ENCODE data around the gene GPR31. TPM values are rescaled to one million over a fixed set of nuclear protein-coding genes. Genes with fewer than 3 reads are reported as not detected.

The GPR31 gene
- total and polyA plus RNA-seq, 9 of the 15 experiments (the other 6 are each of a cell fraction or from before 2014, with no cell fraction given): not detected

GRCh38 chr6:167163476-167164011, 5.8 kb upstream of the GPR31 start:
- intact Hi-C loops (cut with micrococcal nuclease) (no loop called here), in situ Hi-C loops (cut with MboI) (no loop called here)
- Histone ChIP-seq H3K9ac (ENCODE audit: insufficient read depth in 1 of 2, low read depth in 2 of 2, low read length in 2 of 2) (no peak overlapping the region), H3K9me1 (ENCODE audit: control insufficient read depth, insufficient read depth, low read length) (no peaks in the 10 kb centered on the region), H3K27me3 (ENCODE audit: control insufficient read depth in 2 of 2, insufficient read depth in 2 of 2, low read length in 2 of 2) (peaks cover 25 to 39% of the 10 kb centered on the region in 2 experiments), H3K79me2 (ENCODE audit: control insufficient read depth, insufficient read depth, low read length) (no peaks in the 10 kb centered on the region), H2AFZ (ENCODE audit: low read depth, low read length) (no peak overlapping the region), H4K20me1 (replicated peaks; ENCODE audit: control insufficient read depth, insufficient read depth, low read length) (no peaks in the 10 kb centered on the region), H3K9me3 (replicated peaks; ENCODE audit: control insufficient read depth, insufficient read depth, low read depth, low read length) (no peaks in the 10 kb centered on the region), H3K4me1 (replicated peaks in 1 of 2; ENCODE audit: control insufficient read depth in 2 of 2, insufficient read depth in 2 of 2, low read length in 2 of 2) (no peaks in the 10 kb centered on the region), H3K4me2 (ENCODE audit: insufficient read depth, low read length) (no peak overlapping the region), H3K36me3 (ENCODE audit: control insufficient read depth, insufficient read depth, low read length) (no peaks in the 10 kb centered on the region), H3K4me3 (no peak overlapping the region), H3K27ac (ENCODE audit: extremely low read depth, low read depth, low read length) (no peak overlapping the region)
- no TSS peak for BruUV-seq (replicated peaks)
- FAIRE-seq: no peak
- no peak for DNase-seq (ENCODE audit: extremely low read depth in 1 of 4, low spot score in 3 of 4)
- POLR2A ChIA-PET: no interaction called here
- no peak for ATAC-seq
- CTCF ChIA-PET (ENCODE audit: low intra/inter-chr PET ratio): no interaction called here
- WGBS (ENCODE audit: insufficient coverage, low coverage, missing lambda C conversion rate): 0% methylated on average over 9 of the region's 9 CpGs
- TF ChIP-seq RFX5 (IDR thresholded peaks at IDR 0.05; ENCODE audit: low read depth, low read length) (no peak), ZNF134 (CRISPR knock-in tag; conservative IDR thresholded peaks at IDR 0.05) (no peak), DDX20 (tag; IDR thresholded peaks at IDR 0.05; ENCODE audit: low read depth) (no peak), ZNF778 (CRISPR knock-in tag; IDR thresholded peaks at IDR 0.05) (no peak), CHD1 (IDR thresholded peaks at IDR 0.05; ENCODE audit: low read length) (no peak), FOS (IDR thresholded peaks at IDR 0.05; ENCODE audit: extremely low read depth, insufficient read length) (no peak), NUFIP1 (IDR thresholded peaks at IDR 0.05; ENCODE audit: partially characterized antibody) (no peak), NR1H2 (CRISPR knock-in tag; IDR thresholded peaks at IDR 0.05) (no peak), ZNF140 (CRISPR knock-in tag; IDR thresholded peaks at IDR 0.05) (no peak), POU5F1 (IDR thresholded peaks at IDR 0.05; ENCODE audit: borderline replicate concordance, low read depth, low read length, partially characterized antibody) (no peak), MCM7 (IDR thresholded peaks at IDR 0.05) (no peak)
- TF ChIP-seq, protein P1, sequence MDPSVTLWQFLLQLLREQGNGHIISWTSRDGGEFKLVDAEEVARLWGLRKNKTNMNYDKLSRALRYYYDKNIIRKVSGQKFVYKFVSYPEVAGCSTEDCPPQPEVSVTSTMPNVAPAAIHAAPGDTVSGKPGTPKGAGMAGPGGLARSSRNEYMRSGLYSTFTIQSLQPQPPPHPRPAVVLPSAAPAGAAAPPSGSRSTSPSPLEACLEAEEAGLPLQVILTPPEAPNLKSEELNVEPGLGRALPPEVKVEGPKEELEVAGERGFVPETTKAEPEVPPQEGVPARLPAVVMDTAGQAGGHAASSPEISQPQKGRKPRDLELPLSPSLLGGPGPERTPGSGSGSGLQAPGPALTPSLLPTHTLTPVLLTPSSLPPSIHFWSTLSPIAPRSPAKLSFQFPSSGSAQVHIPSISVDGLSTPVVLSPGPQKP (CRISPR knock-in tag; IDR thresholded peaks at IDR 0.05): no peak
- TF ChIP-seq, protein P2, sequence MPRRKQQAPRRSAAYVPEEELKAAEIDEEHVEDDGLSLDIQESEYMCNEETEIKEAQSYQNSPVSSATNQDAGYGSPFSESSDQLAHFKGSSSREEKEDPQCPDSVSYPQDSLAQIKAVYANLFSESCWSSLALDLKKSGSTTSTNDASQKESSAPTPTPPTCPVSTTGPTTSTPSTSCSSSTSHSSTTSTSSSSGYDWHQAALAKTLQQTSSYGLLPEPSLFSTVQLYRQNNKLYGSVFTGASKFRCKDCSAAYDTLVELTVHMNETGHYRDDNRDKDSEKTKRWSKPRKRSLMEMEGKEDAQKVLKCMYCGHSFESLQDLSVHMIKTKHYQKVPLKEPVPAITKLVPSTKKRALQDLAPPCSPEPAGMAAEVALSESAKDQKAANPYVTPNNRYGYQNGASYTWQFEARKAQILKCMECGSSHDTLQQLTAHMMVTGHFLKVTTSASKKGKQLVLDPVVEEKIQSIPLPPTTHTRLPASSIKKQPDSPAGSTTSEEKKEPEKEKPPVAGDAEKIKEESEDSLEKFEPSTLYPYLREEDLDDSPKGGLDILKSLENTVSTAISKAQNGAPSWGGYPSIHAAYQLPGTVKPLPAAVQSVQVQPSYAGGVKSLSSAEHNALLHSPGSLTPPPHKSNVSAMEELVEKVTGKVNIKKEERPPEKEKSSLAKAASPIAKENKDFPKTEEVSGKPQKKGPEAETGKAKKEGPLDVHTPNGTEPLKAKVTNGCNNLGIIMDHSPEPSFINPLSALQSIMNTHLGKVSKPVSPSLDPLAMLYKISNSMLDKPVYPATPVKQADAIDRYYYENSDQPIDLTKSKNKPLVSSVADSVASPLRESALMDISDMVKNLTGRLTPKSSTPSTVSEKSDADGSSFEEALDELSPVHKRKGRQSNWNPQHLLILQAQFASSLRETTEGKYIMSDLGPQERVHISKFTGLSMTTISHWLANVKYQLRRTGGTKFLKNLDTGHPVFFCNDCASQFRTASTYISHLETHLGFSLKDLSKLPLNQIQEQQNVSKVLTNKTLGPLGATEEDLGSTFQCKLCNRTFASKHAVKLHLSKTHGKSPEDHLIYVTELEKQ (CRISPR knock-in tag; IDR thresholded peaks at IDR 0.05): no peak
- TF ChIP-seq, protein P3, sequence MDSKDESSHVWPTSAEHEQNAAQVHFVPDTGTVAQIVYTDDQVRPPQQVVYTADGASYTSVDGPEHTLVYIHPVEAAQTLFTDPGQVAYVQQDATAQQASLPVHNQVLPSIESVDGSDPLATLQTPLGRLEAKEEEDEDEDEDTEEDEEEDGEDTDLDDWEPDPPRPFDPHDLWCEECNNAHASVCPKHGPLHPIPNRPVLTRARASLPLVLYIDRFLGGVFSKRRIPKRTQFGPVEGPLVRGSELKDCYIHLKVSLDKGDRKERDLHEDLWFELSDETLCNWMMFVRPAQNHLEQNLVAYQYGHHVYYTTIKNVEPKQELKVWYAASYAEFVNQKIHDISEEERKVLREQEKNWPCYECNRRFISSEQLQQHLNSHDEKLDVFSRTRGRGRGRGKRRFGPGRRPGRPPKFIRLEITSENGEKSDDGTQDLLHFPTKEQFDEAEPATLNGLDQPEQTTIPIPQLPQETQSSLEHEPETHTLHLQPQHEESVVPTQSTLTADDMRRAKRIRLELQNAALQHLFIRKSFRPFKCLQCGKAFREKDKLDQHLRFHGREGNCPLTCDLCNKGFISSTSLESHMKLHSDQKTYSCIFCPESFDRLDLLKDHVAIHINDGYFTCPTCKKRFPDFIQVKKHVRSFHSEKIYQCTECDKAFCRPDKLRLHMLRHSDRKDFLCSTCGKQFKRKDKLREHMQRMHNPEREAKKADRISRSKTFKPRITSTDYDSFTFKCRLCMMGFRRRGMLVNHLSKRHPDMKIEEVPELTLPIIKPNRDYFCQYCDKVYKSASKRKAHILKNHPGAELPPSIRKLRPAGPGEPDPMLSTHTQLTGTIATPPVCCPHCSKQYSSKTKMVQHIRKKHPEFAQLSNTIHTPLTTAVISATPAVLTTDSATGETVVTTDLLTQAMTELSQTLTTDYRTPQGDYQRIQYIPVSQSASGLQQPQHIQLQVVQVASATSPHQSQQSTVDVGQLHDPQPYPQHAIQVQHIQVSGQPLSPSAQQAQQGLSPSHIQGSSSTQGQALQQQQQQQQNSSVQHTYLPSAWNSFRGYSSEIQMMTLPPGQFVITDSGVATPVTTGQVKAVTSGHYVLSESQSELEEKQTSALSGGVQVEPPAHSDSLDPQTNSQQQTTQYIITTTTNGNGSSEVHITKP (IDR thresholded peaks at IDR 0.05; ENCODE audit: partially characterized antibody): no peak

All from K562 (cell line).